ENCODE data around the gene TSC22D4. TPM values are rescaled to one million over a fixed set of nuclear protein-coding genes. Genes with fewer than 3 reads are reported as not detected.

TSC22D4 gene
- total RNA-seq, 1 donor from 2014 or later, result 68.7 TPM

DNA sequence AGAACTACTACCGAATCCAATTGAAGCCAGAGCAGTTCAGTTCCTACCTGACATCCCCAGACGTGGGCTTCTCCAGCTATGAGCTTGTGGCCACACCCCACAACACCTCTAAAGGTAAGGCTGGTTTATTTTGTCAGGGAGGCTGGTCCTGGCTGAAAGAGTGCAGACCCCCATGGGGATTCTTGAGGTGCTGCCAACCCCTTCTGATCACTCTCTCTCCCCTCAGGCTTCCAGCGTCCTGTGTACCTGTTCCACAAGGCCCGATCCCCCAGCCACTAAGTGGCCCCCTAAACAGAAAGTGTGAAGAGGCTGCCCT is 45.8 kb downstream of the TSC22D4 start:
- TF ChIP-seq, protein P1, sequence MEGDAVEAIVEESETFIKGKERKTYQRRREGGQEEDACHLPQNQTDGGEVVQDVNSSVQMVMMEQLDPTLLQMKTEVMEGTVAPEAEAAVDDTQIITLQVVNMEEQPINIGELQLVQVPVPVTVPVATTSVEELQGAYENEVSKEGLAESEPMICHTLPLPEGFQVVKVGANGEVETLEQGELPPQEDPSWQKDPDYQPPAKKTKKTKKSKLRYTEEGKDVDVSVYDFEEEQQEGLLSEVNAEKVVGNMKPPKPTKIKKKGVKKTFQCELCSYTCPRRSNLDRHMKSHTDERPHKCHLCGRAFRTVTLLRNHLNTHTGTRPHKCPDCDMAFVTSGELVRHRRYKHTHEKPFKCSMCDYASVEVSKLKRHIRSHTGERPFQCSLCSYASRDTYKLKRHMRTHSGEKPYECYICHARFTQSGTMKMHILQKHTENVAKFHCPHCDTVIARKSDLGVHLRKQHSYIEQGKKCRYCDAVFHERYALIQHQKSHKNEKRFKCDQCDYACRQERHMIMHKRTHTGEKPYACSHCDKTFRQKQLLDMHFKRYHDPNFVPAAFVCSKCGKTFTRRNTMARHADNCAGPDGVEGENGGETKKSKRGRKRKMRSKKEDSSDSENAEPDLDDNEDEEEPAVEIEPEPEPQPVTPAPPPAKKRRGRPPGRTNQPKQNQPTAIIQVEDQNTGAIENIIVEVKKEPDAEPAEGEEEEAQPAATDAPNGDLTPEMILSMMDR (IDR thresholded peaks at IDR 0.05), result no peak
- H3K27ac Mint-ChIP-seq, result peak overlapping the region; percentile 41
- ChIA-PET POLR2A (interaction anchor here (0.6 kb wide), 1 partner anchor 299 kb away, joined by 5 read pairs; no protein-coding TSS in a partner anchor), CTCF (no interaction called here)
- H3K9me3 Mint-ChIP-seq, result no peaks in the 10 kb centered on the region
- H3K4me1 Mint-ChIP-seq, result peaks cover 59% of the 10 kb centered on the region
- H3K27me3 Mint-ChIP-seq, result no peaks in the 10 kb centered on the region
- peaks cover 63% of the 10 kb centered on the region for H3K36me3 Mint-ChIP-seq (ENCODE audit: low read depth)
- intact Hi-C loops (cut with micrococcal nuclease), result loop anchor here (10.0 kb wide), 1 partner anchor 822 kb away; no protein-coding TSS in a partner anchor
- DNase-seq, result no peak
- no peak overlapping the region for H3K4me3 Mint-ChIP-seq
- ATAC-seq (ENCODE audit: low read depth), result no peak

DNA sequence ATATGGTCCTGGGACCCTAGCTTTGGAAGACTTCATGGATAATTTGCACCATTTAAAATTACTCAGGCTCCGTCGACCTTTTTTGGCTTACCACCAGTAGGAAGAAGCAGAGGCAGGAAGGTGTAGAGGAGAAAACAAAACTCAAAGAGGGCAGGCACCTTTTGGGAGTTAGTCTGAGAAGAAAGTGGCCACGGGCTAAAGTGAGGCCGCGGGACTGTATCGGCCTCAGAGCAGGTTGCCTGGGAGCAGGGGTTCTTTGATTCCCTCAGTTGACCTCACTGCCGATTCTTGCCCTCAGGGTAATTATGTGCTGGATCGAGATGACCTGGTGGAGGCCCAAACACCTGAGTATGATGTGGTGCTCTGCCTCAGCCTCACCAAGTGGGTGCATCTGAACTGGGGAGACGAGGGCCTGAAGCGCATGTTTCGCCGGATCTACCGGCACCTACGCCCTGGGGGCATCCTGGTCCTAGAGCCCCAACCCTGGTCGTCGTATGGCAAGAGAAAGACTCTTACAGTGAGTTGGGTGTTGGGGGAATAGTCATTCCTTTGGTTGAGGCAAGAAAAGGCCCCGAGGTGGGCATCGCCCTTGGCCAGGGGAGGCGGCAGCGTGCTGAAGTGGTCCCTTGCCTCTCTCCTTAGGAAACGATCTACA is 46.3 kb downstream of the TSC22D4 start:
- ChIA-PET POLR2A (interaction anchor here (0.6 kb wide), 1 partner anchor 298 kb away, joined by 5 read pairs; no protein-coding TSS in a partner anchor), CTCF (no interaction called here)
- peak overlapping the region; percentile 7 for H3K4me3 Mint-ChIP-seq
- H3K27ac Mint-ChIP-seq, result peak overlapping the region; percentile 80
- ATAC-seq (ENCODE audit: low read depth), result no peak
- no peaks in the 10 kb centered on the region for H3K27me3 Mint-ChIP-seq
- TF ChIP-seq, protein P1 (IDR thresholded peaks at IDR 0.05), result no peak
- no peak for DNase-seq
- no peaks in the 10 kb centered on the region for H3K9me3 Mint-ChIP-seq
- intact Hi-C loops (cut with micrococcal nuclease), result loop anchor here (10.0 kb wide), 1 partner anchor 822 kb away; no protein-coding TSS in a partner anchor
- peaks cover 65% of the 10 kb centered on the region for H3K36me3 Mint-ChIP-seq (ENCODE audit: low read depth)
- peaks cover 63% of the 10 kb centered on the region for H3K4me1 Mint-ChIP-seq

GRCh38 chr7:100432053-100432452 is 47.0 kb downstream of the TSC22D4 start:
- no peaks in the 10 kb centered on the region for H3K27me3 Mint-ChIP-seq
- DNase-seq (no peak), ATAC-seq (ENCODE audit: low read depth) (no peak)
- intact Hi-C loops (cut with micrococcal nuclease), result loop anchor here (10.0 kb wide), 1 partner anchor 823 kb away; no protein-coding TSS in a partner anchor
- ChIA-PET CTCF (no interaction called here), POLR2A (no interaction called here)
- H3K4me3 Mint-ChIP-seq, result peak overlapping the region; percentile 28
- TF ChIP-seq, protein P1 (IDR thresholded peaks at IDR 0.05), result no peak
- H3K36me3 Mint-ChIP-seq (ENCODE audit: low read depth), result peaks cover 65% of the 10 kb centered on the region
- H3K4me1 Mint-ChIP-seq, result peaks cover 63% of the 10 kb centered on the region
- no peaks in the 10 kb centered on the region for H3K9me3 Mint-ChIP-seq
- peak overlapping the region; percentile 80 for H3K27ac Mint-ChIP-seq

DNA sequence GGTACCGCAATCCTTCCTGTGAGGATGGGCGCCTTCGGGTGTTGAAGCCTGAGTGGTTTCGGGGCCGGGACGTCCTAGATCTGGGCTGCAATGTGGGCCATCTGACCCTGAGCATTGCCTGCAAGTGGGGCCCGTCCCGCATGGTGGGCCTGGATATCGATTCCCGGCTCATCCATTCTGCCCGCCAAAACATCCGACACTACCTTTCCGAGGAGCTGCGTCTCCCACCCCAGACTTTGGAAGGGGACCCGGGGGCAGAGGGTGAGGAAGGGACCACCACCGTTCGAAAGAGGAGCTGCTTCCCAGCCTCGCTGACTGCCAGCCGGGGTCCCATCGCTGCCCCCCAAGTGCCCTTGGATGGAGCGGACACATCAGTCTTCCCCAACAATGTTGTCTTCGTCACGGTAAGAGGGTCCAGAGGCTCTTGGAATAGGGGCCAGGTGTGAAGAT is 47.7 kb downstream of the TSC22D4 start:
- ATAC-seq (ENCODE audit: low read depth) (no peak), DNase-seq (no peak)
- intact Hi-C loops (cut with micrococcal nuclease), result loop anchor here (10.0 kb wide), 1 partner anchor 823 kb away; no protein-coding TSS in a partner anchor
- ChIA-PET POLR2A (interaction anchor here (3.7 to 4.3 kb wide), 2 partner anchors 23 to 63 kb away, joined by 34 to 90 read pairs; no protein-coding TSS in a partner anchor), CTCF (no interaction called here)
- H3K36me3 Mint-ChIP-seq (ENCODE audit: low read depth), result peaks cover 63% of the 10 kb centered on the region
- H3K27ac Mint-ChIP-seq, result peak overlapping the region; percentile 80
- H3K4me3 Mint-ChIP-seq, result peak overlapping the region; percentile 45
- no peaks in the 10 kb centered on the region for H3K9me3 Mint-ChIP-seq
- TF ChIP-seq, protein P1 (IDR thresholded peaks at IDR 0.05), result no peak
- H3K4me1 Mint-ChIP-seq, result peaks cover 60% of the 10 kb centered on the region
- no peaks in the 10 kb centered on the region for H3K27me3 Mint-ChIP-seq

DNA sequence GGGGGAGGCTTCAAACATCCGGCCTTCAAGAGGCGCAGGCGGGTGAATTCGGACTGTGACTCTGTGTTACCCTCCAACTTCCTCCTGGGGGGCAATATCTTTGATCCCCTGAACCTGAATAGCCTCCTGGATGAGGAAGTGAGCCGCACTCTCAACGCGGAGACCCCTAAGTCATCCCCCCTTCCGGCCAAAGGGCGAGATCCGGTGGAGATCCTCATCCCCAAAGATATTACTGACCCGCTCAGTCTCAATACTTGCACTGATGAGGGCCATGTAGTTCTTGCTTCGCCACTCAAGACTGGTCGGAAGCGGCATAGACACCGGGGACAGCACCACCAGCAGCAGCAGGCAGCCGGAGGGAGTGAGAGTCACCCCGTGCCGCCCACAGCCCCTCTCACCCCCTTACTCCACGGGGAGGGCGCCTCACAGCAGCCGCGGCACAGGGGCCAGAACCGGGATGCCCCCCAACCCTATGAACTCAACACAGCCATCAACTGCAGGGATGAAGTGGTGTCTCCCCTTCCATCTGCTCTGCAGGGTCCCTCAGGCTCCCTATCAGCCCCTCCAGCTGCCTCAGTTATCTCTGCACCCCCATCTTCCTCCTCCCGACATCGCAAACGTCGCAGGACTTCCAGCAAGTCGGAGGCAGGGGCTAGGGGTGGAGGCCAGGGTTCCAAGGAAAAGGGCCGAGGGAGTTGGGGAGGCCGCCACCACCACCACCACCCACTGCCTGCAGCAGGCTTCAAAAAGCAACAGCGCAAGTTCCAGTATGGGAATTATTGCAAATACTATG is 48.3 kb downstream of the TSC22D4 start:
- no peak for DNase-seq
- H3K27ac Mint-ChIP-seq, result peak overlapping the region; percentile 97
- CTCF ChIA-PET, result interaction anchor here (3.9 kb wide), 1 partner anchor 23 kb away, joined by 16 read pairs; no protein-coding TSS in a partner anchor
- H3K9me3 Mint-ChIP-seq, result no peaks in the 10 kb centered on the region
- POLR2A ChIA-PET, result interaction anchor here (0.6 to 4.3 kb wide), 28 partner anchors 7 to 1987 kb away, joined by 3 to 90 read pairs (median 10); partner anchors contain the start of genes AP4M1, FBXO24, GPC2 and LAMTOR4
- intact Hi-C loops (cut with micrococcal nuclease), result loop anchor here (10.0 kb wide), 1 partner anchor 824 kb away; no protein-coding TSS in a partner anchor
- ATAC-seq (ENCODE audit: low read depth), result no peak
- H3K27me3 Mint-ChIP-seq, result no peaks in the 10 kb centered on the region
- peaks cover 59% of the 10 kb centered on the region for H3K4me1 Mint-ChIP-seq
- TF ChIP-seq, protein P1 (IDR thresholded peaks at IDR 0.05), result no peak
- peaks cover 61% of the 10 kb centered on the region for H3K36me3 Mint-ChIP-seq (ENCODE audit: low read depth)
- H3K4me3 Mint-ChIP-seq, result peak overlapping the region; percentile 90

Measured in activated B cell treated with CpG ODN at 0.5 μM for 24 hours (primary cell).